T-helper 17 cell (primary cell): Measurements from ENCODE around the gene GPC6. TPM values are rescaled to one million over a fixed set of nuclear protein-coding genes. Genes with fewer than 3 reads are reported as not detected.

ENCODE experiments used
- ATAC-seq: fragments of 150-1000 bp; cut with Tn5 transposase; 2 replicates; pipeline ENCODE4 v1.10.0; 2021; ENCODE audit warnings: mild to moderate bottlenecking, moderate library complexity
- DNase-seq, 3 donors: peaks; one replicate each; pipeline versions ENCODE4 v3.0.0 to v3.0.0-alpha.2; 2020 to 2021
- H3K9me3 ChIP-seq: one replicate; pipeline ENCODE4 v1.7.0; 2013; ENCODE audit warnings: low read length, mild to moderate bottlenecking; ENCODE audit not compliant: control insufficient read depth, poor library complexity, severe bottlenecking
- H3K27ac Mint-ChIP-seq: one replicate; pipeline ENCODE4 v1.8.0; 2022; ENCODE audit warnings: mild to moderate bottlenecking, moderate library complexity, mixed read lengths
- H3K27me3 Mint-ChIP-seq: one replicate; pipeline ENCODE4 v1.8.0; 2022; ENCODE audit warnings: mixed read lengths
- H3K36me3 Mint-ChIP-seq: one replicate; pipeline ENCODE4 v1.8.0; 2022; ENCODE audit warnings: low read depth, mixed read lengths
- H3K4me1 Mint-ChIP-seq: one replicate; pipeline ENCODE4 v1.8.0; 2022; ENCODE audit warnings: mild to moderate bottlenecking, mixed read lengths
- H3K4me3 Mint-ChIP-seq: one replicate; pipeline ENCODE4 v1.8.0; 2022; ENCODE audit warnings: mild to moderate bottlenecking, moderate library complexity, mixed read lengths
- total RNA-seq, 4 donors: library from RNA in 2 of 4; stranded (reverse) in 2 of 4; gene quantifications; one replicate each; pipeline ENCODE4 v1.2.3 and lab custom pipeline; 2022 to 2026

Gene GPC6
- total RNA-seq, 2 donors from 2014 or later: not detected

DNA sequence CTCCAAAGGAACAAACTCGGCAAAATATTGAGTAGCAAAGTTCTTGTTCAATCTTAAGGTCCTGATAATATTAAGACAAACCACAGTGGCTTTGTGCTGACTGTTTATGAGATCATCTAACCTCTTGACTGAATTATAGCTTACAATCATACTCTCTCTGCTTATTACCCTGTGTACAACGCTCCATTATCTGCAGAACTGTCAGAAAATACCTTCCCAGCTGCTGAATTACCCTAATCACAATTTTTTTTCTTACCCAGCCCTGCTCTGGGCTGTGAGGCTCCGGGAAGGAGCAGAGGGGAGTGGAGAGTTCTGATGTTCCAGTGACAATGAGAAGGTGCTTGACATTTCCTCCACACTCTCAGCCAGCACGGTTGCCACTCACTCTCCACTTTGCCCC, 1188.1 kb downstream of the GPC6 start:
- H3K36me3 Mint-ChIP-seq: peaks cover 2% of the 10 kb centered on the region
- H3K27ac Mint-ChIP-seq: no peak overlapping the region
- H3K27me3 Mint-ChIP-seq: peaks cover 49% of the 10 kb centered on the region
- no peak overlapping the region for H3K4me3 Mint-ChIP-seq
- ATAC-seq (no peak), DNase-seq (no peak)
- H3K9me3 ChIP-seq: no peaks in the 10 kb centered on the region
- peaks cover 3% of the 10 kb centered on the region for H3K4me1 Mint-ChIP-seq

- Mint-ChIP-seq H3K27me3 (peaks cover 42% of the 10 kb centered on the region), H3K4me1 (peaks cover 3% of the 10 kb centered on the region), H3K4me3 (no peak overlapping the region), H3K36me3 (peaks cover 2% of the 10 kb centered on the region), H3K27ac (no peak overlapping the region)
- DNase-seq (no peak), ATAC-seq (no peak)
- H3K9me3 ChIP-seq: no peaks in the 10 kb centered on the region
Measured at GRCh38 chr13:94415500-94416237, 1189.1 kb downstream of the GPC6 start.

- no peaks in the 10 kb centered on the region for H3K9me3 ChIP-seq
- Mint-ChIP-seq H3K27ac (no peak overlapping the region), H3K27me3 (peaks cover 37% of the 10 kb centered on the region), H3K36me3 (peaks cover 1% of the 10 kb centered on the region), H3K4me1 (peaks cover 3% of the 10 kb centered on the region), H3K4me3 (no peak overlapping the region)
- DNase-seq (no peak), ATAC-seq (no peak)
Measured at GRCh38 chr13:94416454-94417080, 1190.0 kb downstream of the GPC6 start.

- DNase-seq (no peak), ATAC-seq (no peak)
- Mint-ChIP-seq H3K36me3 (no peaks in the 10 kb centered on the region), H3K27me3 (peaks cover 30% of the 10 kb centered on the region), H3K4me3 (no peak overlapping the region), H3K4me1 (peaks cover 3% of the 10 kb centered on the region), H3K27ac (no peak overlapping the region)
- H3K9me3 ChIP-seq: no peaks in the 10 kb centered on the region
Measured at GRCh38 chr13:94417294-94417693, 1190.7 kb downstream of the GPC6 start.

DNA sequence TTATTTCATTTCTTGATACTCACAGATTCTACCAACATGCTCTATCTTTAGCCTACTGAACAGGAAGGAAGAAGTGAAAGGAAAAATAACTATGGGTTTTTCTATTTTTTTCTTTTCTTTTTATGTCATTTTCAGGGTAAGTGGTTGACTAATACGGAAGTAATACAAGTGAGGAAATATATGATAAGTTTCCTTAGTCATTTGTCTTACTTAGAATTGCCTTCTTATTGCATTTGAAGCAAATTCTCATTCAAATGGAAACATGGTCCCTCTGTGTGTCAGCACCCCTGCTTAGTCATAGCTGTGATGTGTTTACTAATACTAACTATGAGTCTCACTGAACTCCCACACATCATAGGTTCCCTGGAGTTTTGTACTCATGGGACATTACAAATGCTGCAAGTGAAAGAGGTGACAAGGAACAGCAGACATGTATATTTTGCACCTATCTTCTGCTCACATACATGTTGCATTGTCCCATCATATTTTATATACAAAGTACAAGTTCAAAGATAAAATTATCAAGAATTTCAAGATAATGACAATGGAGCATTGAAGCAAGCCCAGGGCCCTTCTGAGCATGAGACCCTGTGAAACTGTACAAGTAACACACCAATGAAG, 1192.8 kb downstream of the GPC6 start:
- no peak for DNase-seq
- no peak overlapping the region for H3K27ac Mint-ChIP-seq
- H3K4me1 Mint-ChIP-seq: peaks cover 3% of the 10 kb centered on the region
- H3K4me3 Mint-ChIP-seq: no peak overlapping the region
- H3K27me3 Mint-ChIP-seq: peaks cover 22% of the 10 kb centered on the region
- no peaks in the 10 kb centered on the region for H3K9me3 ChIP-seq
- no peaks in the 10 kb centered on the region for H3K36me3 Mint-ChIP-seq
- no peak for ATAC-seq

DNA sequence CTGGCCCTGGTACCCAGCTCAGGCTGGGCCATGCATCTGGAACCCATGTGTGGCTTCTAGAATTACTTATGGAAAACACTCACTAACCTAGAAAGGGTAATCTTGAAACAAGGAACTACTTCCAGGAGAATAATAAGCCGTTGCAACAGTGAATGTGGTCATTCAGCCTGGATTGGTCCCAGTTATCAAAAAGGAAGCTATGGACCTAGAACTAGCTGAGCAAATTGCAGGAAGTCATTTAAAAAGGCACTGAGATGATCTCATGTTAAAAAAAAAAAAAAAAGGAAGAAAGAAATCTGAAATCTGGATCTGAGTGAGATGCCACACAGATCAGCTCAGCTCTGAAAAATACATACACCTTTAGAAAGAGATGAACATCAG, 1193.3 kb downstream of the GPC6 start:
- peaks cover 3% of the 10 kb centered on the region for H3K4me1 Mint-ChIP-seq
- H3K9me3 ChIP-seq: no peaks in the 10 kb centered on the region
- DNase-seq (no peak), ATAC-seq (no peak)
- no peaks in the 10 kb centered on the region for H3K36me3 Mint-ChIP-seq
- H3K27me3 Mint-ChIP-seq: peaks cover 19% of the 10 kb centered on the region
- no peak overlapping the region for H3K4me3 Mint-ChIP-seq
- H3K27ac Mint-ChIP-seq: no peak overlapping the region

GRCh38 chr13:94427313-94427953, 1200.8 kb downstream of the GPC6 start:
- H3K4me3 Mint-ChIP-seq: no peak overlapping the region
- ATAC-seq: no peak
- H3K27me3 Mint-ChIP-seq: peaks cover 21% of the 10 kb centered on the region
- H3K4me1 Mint-ChIP-seq: no peaks in the 10 kb centered on the region
- H3K36me3 Mint-ChIP-seq: no peaks in the 10 kb centered on the region
- H3K9me3 ChIP-seq: no peaks in the 10 kb centered on the region
- no peak for DNase-seq
- H3K27ac Mint-ChIP-seq: no peak overlapping the region

GRCh38 chr13:94431574-94431973, 1205.0 kb downstream of the GPC6 start:
- Mint-ChIP-seq H3K27me3 (peaks cover 13% of the 10 kb centered on the region), H3K4me3 (no peak overlapping the region), H3K36me3 (no peaks in the 10 kb centered on the region), H3K27ac (no peak overlapping the region), H3K4me1 (peaks cover 5% of the 10 kb centered on the region)
- DNase-seq: no peak
- ATAC-seq: no peak
- H3K9me3 ChIP-seq: no peaks in the 10 kb centered on the region

- H3K9me3 ChIP-seq: no peaks in the 10 kb centered on the region
- H3K36me3 Mint-ChIP-seq: no peaks in the 10 kb centered on the region
- peaks cover 5% of the 10 kb centered on the region for H3K4me1 Mint-ChIP-seq
- H3K27me3 Mint-ChIP-seq: peaks cover 13% of the 10 kb centered on the region
- DNase-seq (no peak), ATAC-seq (no peak)
- H3K4me3 Mint-ChIP-seq: no peak overlapping the region
- H3K27ac Mint-ChIP-seq: no peak overlapping the region
Measured at GRCh38 chr13:94431987-94432386, 1205.4 kb downstream of the GPC6 start.

- H3K9me3 ChIP-seq: no peaks in the 10 kb centered on the region
- ATAC-seq: no peak
Measured at GRCh38 chr13:94433055-94433961, 1206.7 kb downstream of the GPC6 start.

GRCh38 chr13:94435604-94436226, 1209.1 kb downstream of the GPC6 start:
- peaks cover 5% of the 10 kb centered on the region for H3K4me1 Mint-ChIP-seq
- peak; percentile 74 for ATAC-seq
- H3K9me3 ChIP-seq: no peaks in the 10 kb centered on the region
- H3K36me3 Mint-ChIP-seq: no peaks in the 10 kb centered on the region
- H3K4me3 Mint-ChIP-seq: no peak overlapping the region
- no peak for DNase-seq
- no peak overlapping the region for H3K27ac Mint-ChIP-seq
- peaks cover 6% of the 10 kb centered on the region for H3K27me3 Mint-ChIP-seq

More at GRCh38 chr13:94433055-94433961, 1206.7 kb downstream of the GPC6 start:
- no peak overlapping the region for H3K27ac Mint-ChIP-seq
- H3K4me3 Mint-ChIP-seq: no peak overlapping the region
- H3K27me3 Mint-ChIP-seq: peaks cover 6% of the 10 kb centered on the region
- peaks cover 5% of the 10 kb centered on the region for H3K4me1 Mint-ChIP-seq
- no peak for DNase-seq
- no peaks in the 10 kb centered on the region for H3K36me3 Mint-ChIP-seq

DNA sequence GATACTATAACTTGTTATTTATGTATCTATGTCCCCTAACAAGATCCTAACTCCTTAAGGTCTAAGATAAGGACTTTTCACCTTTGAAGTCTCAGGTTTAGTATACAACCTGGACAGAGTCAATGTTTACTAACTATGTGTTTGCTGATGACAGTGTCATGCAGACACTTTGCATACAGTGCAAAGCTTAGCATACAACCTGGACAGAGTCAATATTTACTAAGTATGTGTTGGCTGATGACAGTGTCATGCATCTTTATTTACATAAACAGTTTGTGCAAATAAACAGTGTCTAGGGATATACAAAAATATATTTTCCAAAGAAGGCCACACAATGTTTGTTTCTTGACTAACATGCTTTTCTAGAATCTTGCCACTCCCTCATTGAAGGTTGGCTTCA, 1218.2 kb downstream of the GPC6 start:
- Mint-ChIP-seq H3K4me1 (no peaks in the 10 kb centered on the region), H3K27ac (no peak overlapping the region), H3K4me3 (no peak overlapping the region), H3K27me3 (peaks cover 14% of the 10 kb centered on the region), H3K36me3 (no peaks in the 10 kb centered on the region)
- no peaks in the 10 kb centered on the region for H3K9me3 ChIP-seq
- DNase-seq (no peak), ATAC-seq (no peak)
